ENCODE measurements around the gene ANKRA2. TPM values are rescaled to one million over a fixed set of nuclear protein-coding genes. Genes with fewer than 3 reads are reported as not detected.

Gene ANKRA2
- total and polyA plus RNA-seq, 9 of the 15 experiments (the other 6 are each of a cell fraction or from before 2014, with no cell fraction given), result 7.9 to 28.7 (median 12.8) TPM

GRCh38 chr5:73542020-73542419 is 23.4 kb downstream of the ANKRA2 start:
- H2AFZ ChIP-seq (ENCODE audit: low read depth, low read length), result no peak overlapping the region
- WGBS (ENCODE audit: insufficient coverage, low coverage, missing lambda C conversion rate), result 36% methylated on average over 4 of the region's 4 CpGs
- H3K27ac ChIP-seq (ENCODE audit: extremely low read depth, low read depth, low read length), result no peak overlapping the region

More at GRCh38 chr5:73542020-73542419, 23.4 kb downstream of the ANKRA2 start:
- Histone ChIP-seq H3K4me1 (replicated peaks in 1 of 2; ENCODE audit: control insufficient read depth in 2 of 2, insufficient read depth in 2 of 2, low read length in 2 of 2) (peaks cover 0 to 5% of the 10 kb centered on the region in 2 experiments; a peak in 2 of 5 replicates), H3K4me3 (no peak overlapping the region), H3K9me1 (ENCODE audit: control insufficient read depth, insufficient read depth, low read length) (no peaks in the 10 kb centered on the region), H3K27me3 (ENCODE audit: control insufficient read depth in 2 of 2, insufficient read depth in 2 of 2, low read length in 2 of 2) (no peaks in the 10 kb centered on the region), H3K9me3 (replicated peaks; ENCODE audit: control insufficient read depth, insufficient read depth, low read depth, low read length) (no peaks in the 10 kb centered on the region), H3K4me2 (ENCODE audit: insufficient read depth, low read length) (no peak overlapping the region), H3K9ac (ENCODE audit: insufficient read depth in 1 of 2, low read depth in 2 of 2, low read length in 2 of 2) (no peak overlapping the region), H4K20me1 (replicated peaks; ENCODE audit: control insufficient read depth, insufficient read depth, low read length) (no peaks in the 10 kb centered on the region), H3K36me3 (ENCODE audit: control insufficient read depth, insufficient read depth, low read length) (no peaks in the 10 kb centered on the region), H3K79me2 (ENCODE audit: control insufficient read depth, insufficient read depth, low read length) (no peaks in the 10 kb centered on the region)
- no peak for TF ChIP-seq RBM17 (IDR thresholded peaks at IDR 0.05; ENCODE audit: borderline replicate concordance, low read depth, low read length)
- TF ChIP-seq FOXK2 (conservative IDR thresholded peaks at IDR 0.05 in 1 of 2, IDR thresholded peaks at IDR 0.05 in 1 of 2; ENCODE audit: low read depth in 2 of 2), result no peak
- no peak for TF ChIP-seq ZBTB33 (CRISPR knock-in tag; IDR thresholded peaks at IDR 0.05)
- TF ChIP-seq ASH1L (IDR thresholded peaks at IDR 0.05; ENCODE audit: borderline replicate concordance, low read depth, partially characterized antibody), result no peak
- TF ChIP-seq TFAP4 (CRISPR knock-in tag; IDR thresholded peaks at IDR 0.05; ENCODE audit: borderline replicate concordance), result no peak
- no peak for TF ChIP-seq ZBTB5 (IDR thresholded peaks at IDR 0.05)
- no peak for TF ChIP-seq RERE (CRISPR knock-in tag; IDR thresholded peaks at IDR 0.05; ENCODE audit: borderline replicate concordance)
- TF ChIP-seq ZEB2 (IDR thresholded peaks at IDR 0.05), result no peak
- no peak for TF ChIP-seq ZNF766 (CRISPR knock-in tag; conservative IDR thresholded peaks at IDR 0.05)
- TF ChIP-seq IFI16 (CRISPR knock-in tag; IDR thresholded peaks at IDR 0.05), result no peak
- no peak for TF ChIP-seq ADNP (tag; IDR thresholded peaks at IDR 0.05)
- in situ Hi-C loops (cut with MboI), result no loop called here
- BruUV-seq (replicated peaks), result no TSS peak
- intact Hi-C loops (cut with micrococcal nuclease), result no loop called here
- DNase-seq (ENCODE audit: extremely low read depth in 1 of 4, low spot score in 3 of 4) (no peak), ATAC-seq (no peak), FAIRE-seq (no peak)
- ChIA-PET POLR2A (interaction anchor here (1.0 kb wide), 1 partner anchor 22 kb away, joined by 4 read pairs; no protein-coding TSS in a partner anchor), CTCF (ENCODE audit: low intra/inter-chr PET ratio) (no interaction called here)
